Left colon (tissue), 2 donors: ENCODE data around the gene GYPA. TPM values are rescaled to one million over a fixed set of nuclear protein-coding genes. Genes with fewer than 3 reads are reported as not detected.
"Not testable (repeated sequence)": the region's sequence is repeated elsewhere in the genome, so short reads cannot be mapped to it uniquely, and the experiment has no call there.

ENCODE experiments used
- ATAC-seq: fragments of 200-7000 bp; cut with Tn5 transposase; one replicate; pipeline ENCODE4 v1.9.1; 2020; ENCODE audit warnings: mild to moderate bottlenecking, moderate library complexity
- DNase-seq, 2 donors: peaks; one replicate each; pipeline ENCODE4 v3.0.0-alpha.2; 2020
- intact Hi-C, 2 donors: fragments of 100-400 bp; cut with DNase I in 1 of 2; cut with micrococcal nuclease in 1 of 2; formaldehyde crosslinking; loops; one replicate each; pipeline versions ENCODE4 v1.11.2 to v1.14.0; 2022; cut with DNase I, micrococcal nuclease
- total RNA-seq, 2 donors: library from RNA; stranded (reverse); fragmentation: NEBNext Ultra II Directional; extraction: Animal tissue kit (Norgen Biotek cat#: 25700); gene quantifications; one replicate each; pipeline ENCODE4 v1.2.1, GENCODE V29; 2021
- donor health status: DM: no; HTN: no; CAD: no.
- donor health status: DM: yes; HTN: yes; CAD: no.

Gene GYPA
- total RNA-seq, 2 donors from 2014 or later: not detected

GRCh38 chr4:144137137-144137931 is 3.2 kb downstream of the GYPA start:
- ATAC-seq, DNase-seq, intact Hi-C loops: not testable (repeated sequence)

GRCh38 chr4:144136189-144136588 is 4.3 kb downstream of the GYPA start:
- intact Hi-C loops, DNase-seq, ATAC-seq: not testable (repeated sequence)

- intact Hi-C loops, ATAC-seq, DNase-seq: not testable (repeated sequence)
Observed at GRCh38 chr4:144130167-144130566, 10.4 kb downstream of the GYPA start.

- ATAC-seq, DNase-seq, intact Hi-C loops: not testable (repeated sequence)
Observed at GRCh38 chr4:144129336-144129875, 11.1 kb downstream of the GYPA start.

- ATAC-seq, DNase-seq, intact Hi-C loops: not testable (repeated sequence)
Observed at GRCh38 chr4:144128709-144129320, 11.7 kb downstream of the GYPA start.

- ATAC-seq, intact Hi-C loops, DNase-seq: not testable (repeated sequence)
Observed at GRCh38 chr4:144125109-144125508, 15.4 kb downstream of the GYPA start.

- ATAC-seq, intact Hi-C loops, DNase-seq: not testable (repeated sequence)
Observed at GRCh38 chr4:144123982-144124635, 16.4 kb downstream of the GYPA start.

GRCh38 chr4:144123269-144123668 is 17.2 kb downstream of the GYPA start:
- intact Hi-C loops, DNase-seq, ATAC-seq: not testable (repeated sequence)

- DNase-seq, ATAC-seq, intact Hi-C loops: not testable (repeated sequence)
Observed at GRCh38 chr4:144119752-144120151, 20.8 kb downstream of the GYPA start.

GRCh38 chr4:144115519-144115918 is 25.0 kb downstream of the GYPA start:
- DNase-seq: no peak
- intact Hi-C loops: no loop called here
- ATAC-seq: no peak

GRCh38 chr4:144113546-144113945 is 27.0 kb downstream of the GYPA start:
- intact Hi-C loops: no loop called here
- DNase-seq (no peak), ATAC-seq (no peak)

- no peak for DNase-seq
Observed at GRCh38 chr4:144104509-144105130, 35.9 kb downstream of the GYPA start.

GRCh38 chr4:144097776-144098175 is 42.7 kb downstream of the GYPA start:
- DNase-seq, ATAC-seq, intact Hi-C loops: not testable (repeated sequence)

More at GRCh38 chr4:144104509-144105130, 35.9 kb downstream of the GYPA start:
- intact Hi-C loops: no loop called here
- no peak for ATAC-seq

- intact Hi-C loops, ATAC-seq, DNase-seq: not testable (repeated sequence)
Observed at GRCh38 chr4:144093995-144094394, 46.5 kb downstream of the GYPA start.

GRCh38 chr4:144091181-144091580 is 49.3 kb downstream of the GYPA start:
- DNase-seq, intact Hi-C loops, ATAC-seq: not testable (repeated sequence)

GRCh38 chr4:144090744-144091143 is 49.8 kb downstream of the GYPA start:
- DNase-seq: no peak
- ATAC-seq: no peak
- intact Hi-C loops: no loop called here

- ATAC-seq, intact Hi-C loops, DNase-seq: not testable (repeated sequence)
Observed at GRCh38 chr4:144082053-144082452, 58.5 kb downstream of the GYPA start.

GRCh38 chr4:144080135-144080534 is 60.4 kb downstream of the GYPA start:
- DNase-seq, ATAC-seq, intact Hi-C loops: not testable (repeated sequence)
